OCI-LY3 (cell line): ENCODE results near the gene VPS13D.

ENCODE experiments used
- H2AFZ ChIP-seq: fragments of 200-600, 300-600 bp; shearing (Covaris generic); 2 replicates; pipeline ENCODE4 v1.6.0; 2014; ENCODE audit warnings: antibody characterized with exemption, low read depth, low read length
- H3K27ac ChIP-seq: fragments of 200-600, 300-600 bp; sonication (generic); 2 replicates; pipeline ENCODE4 v1.5.1; 2014; ENCODE audit warnings: mild to moderate bottlenecking, low read length, moderate library complexity, mixed read lengths
- H3K27me3 ChIP-seq: fragments of 200-600, 300-600 bp; sonication (generic); 2 replicates; pipeline ENCODE4 v1.6.1; 2014; ENCODE audit warnings: low read depth, low read length, mixed read lengths
- H3K36me3 ChIP-seq: fragments of 200-600, 300-600 bp; sonication (generic); replicated peaks from 2 replicates; pipeline ENCODE3; 2014; ENCODE audit warnings: low read depth, low read length, mixed read lengths
- H3K4me1 ChIP-seq: fragments of 300-600, 200-600 bp; sonication (generic); 2 replicates; pipeline ENCODE4 v1.6.1; 2014; ENCODE audit warnings: low read length, mixed read lengths
- H3K4me2 ChIP-seq: fragments of 200-600, 300-600 bp; sonication (generic); 2 replicates; pipeline ENCODE4 v1.6.1; 2014; ENCODE audit warnings: low read length, mixed read lengths
- H3K4me3 ChIP-seq: fragments of 300-600, 200-600 bp; sonication (generic); 2 replicates; pipeline ENCODE4 v1.5.1; 2014; ENCODE audit warnings: antibody characterized with exemption, mild to moderate bottlenecking, low read length, moderate library complexity
- H3K79me2 ChIP-seq: fragments of 300-600, 200-600 bp; shearing (Covaris generic); 2 replicates; pipeline ENCODE4 v1.6.1; 2014; ENCODE audit warnings: mild to moderate bottlenecking, low read length, mixed read lengths
- H3K9ac ChIP-seq: fragments of 300-600, 200-600 bp; shearing (Covaris generic); 2 replicates; pipeline ENCODE4 v1.6.0; 2014; ENCODE audit warnings: mild to moderate bottlenecking, low read length, moderate library complexity
- H3K9me3 ChIP-seq: fragments of 200-600, 300-600 bp; shearing (Covaris generic); 2 replicates; pipeline ENCODE4 v1.6.1; 2014; ENCODE audit warnings: low read length, mixed read lengths; ENCODE audit not compliant: insufficient read depth
- H4K20me1 ChIP-seq: fragments of 200-600, 300-600 bp; sonication (generic); 2 replicates; pipeline ENCODE4 v1.6.1; 2016; ENCODE audit warnings: low read length, mixed read lengths; ENCODE audit not compliant: insufficient read depth
- EZH2phosphoT487 ChIP-seq: fragments of 200-600 bp; shearing (Covaris generic); IDR thresholded peaks from 2 replicates; pipeline ENCODE4 v1.6.1; 2018; ENCODE audit warnings: antibody characterized with exemption, mixed run types, low read depth
- TF ChIP-seq, protein P1 (sequence below): fragments of 200-600, 300-600 bp; sonication (generic); IDR thresholded peaks from 2 replicates; pipeline ENCODE4 v1.5.1; 2014; ENCODE audit warnings: antibody characterized with exemption, low read length, low read depth

The VPS13D gene

DNA sequence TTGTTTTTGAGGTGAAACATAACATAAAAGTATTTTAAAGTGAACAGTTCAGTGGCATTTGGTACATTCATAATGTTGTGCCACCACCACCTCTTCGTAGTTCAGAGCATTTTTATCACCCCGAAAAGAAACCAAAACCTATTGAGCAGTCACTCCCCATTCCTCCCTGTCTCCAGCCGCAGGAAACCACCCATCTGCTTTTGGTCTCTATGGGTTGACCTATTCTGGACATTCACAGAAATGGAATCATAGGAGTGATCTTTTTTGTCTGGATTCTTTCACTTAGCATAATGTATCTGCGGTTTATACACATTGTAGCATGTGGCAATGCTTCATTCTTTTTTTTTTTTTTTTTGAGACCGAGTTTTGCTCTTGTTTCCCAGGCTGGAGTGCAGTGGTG is 141.2 kb downstream of the VPS13D start:
- H3K27ac ChIP-seq, result no peak overlapping the region
- H3K9me3 ChIP-seq, result no peaks in the 10 kb centered on the region
- H3K27me3 ChIP-seq, result no peaks in the 10 kb centered on the region
- no peak overlapping the region for H3K4me3 ChIP-seq
- no peak overlapping the region for H3K4me2 ChIP-seq
- no peaks in the 10 kb centered on the region for H3K4me1 ChIP-seq
- no peaks in the 10 kb centered on the region for H3K36me3 ChIP-seq
- H4K20me1 ChIP-seq, result no peaks in the 10 kb centered on the region
- H2AFZ ChIP-seq, result no peak overlapping the region
- H3K9ac ChIP-seq, result no peak overlapping the region
- H3K79me2 ChIP-seq, result no peaks in the 10 kb centered on the region
- no peak for TF ChIP-seq EZH2phosphoT487
- TF ChIP-seq, protein P1, sequence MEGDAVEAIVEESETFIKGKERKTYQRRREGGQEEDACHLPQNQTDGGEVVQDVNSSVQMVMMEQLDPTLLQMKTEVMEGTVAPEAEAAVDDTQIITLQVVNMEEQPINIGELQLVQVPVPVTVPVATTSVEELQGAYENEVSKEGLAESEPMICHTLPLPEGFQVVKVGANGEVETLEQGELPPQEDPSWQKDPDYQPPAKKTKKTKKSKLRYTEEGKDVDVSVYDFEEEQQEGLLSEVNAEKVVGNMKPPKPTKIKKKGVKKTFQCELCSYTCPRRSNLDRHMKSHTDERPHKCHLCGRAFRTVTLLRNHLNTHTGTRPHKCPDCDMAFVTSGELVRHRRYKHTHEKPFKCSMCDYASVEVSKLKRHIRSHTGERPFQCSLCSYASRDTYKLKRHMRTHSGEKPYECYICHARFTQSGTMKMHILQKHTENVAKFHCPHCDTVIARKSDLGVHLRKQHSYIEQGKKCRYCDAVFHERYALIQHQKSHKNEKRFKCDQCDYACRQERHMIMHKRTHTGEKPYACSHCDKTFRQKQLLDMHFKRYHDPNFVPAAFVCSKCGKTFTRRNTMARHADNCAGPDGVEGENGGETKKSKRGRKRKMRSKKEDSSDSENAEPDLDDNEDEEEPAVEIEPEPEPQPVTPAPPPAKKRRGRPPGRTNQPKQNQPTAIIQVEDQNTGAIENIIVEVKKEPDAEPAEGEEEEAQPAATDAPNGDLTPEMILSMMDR, result no peak

DNA sequence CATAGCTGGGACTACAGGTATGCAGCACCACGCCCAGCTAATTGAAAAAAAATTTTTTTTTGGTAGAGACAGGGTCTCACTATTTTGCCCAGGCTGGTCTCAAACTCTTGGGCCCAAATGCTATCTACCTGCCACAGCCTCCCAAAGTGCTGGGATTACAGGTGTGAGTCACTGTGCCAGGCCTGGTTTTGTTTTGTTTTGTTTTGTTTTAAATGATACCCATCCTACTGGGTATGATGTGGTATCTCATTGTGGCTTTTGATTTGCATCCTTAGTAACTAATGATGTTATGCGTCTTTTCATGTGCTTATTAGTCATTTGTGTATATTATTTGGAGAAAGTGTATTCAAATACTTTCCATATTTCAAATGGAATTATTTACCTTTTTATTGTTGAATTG is 142.3 kb downstream of the VPS13D start:
- Histone ChIP-seq H3K4me2 (no peak overlapping the region), H4K20me1 (no peaks in the 10 kb centered on the region), H3K9ac (no peak overlapping the region), H3K4me3 (no peak overlapping the region), H3K4me1 (no peaks in the 10 kb centered on the region), H3K36me3 (no peaks in the 10 kb centered on the region), H3K27ac (no peak overlapping the region), H3K9me3 (no peaks in the 10 kb centered on the region), H2AFZ (no peak overlapping the region), H3K79me2 (no peaks in the 10 kb centered on the region), H3K27me3 (no peaks in the 10 kb centered on the region)
- TF ChIP-seq, protein P1, result no peak
- TF ChIP-seq EZH2phosphoT487, result no peak

DNA sequence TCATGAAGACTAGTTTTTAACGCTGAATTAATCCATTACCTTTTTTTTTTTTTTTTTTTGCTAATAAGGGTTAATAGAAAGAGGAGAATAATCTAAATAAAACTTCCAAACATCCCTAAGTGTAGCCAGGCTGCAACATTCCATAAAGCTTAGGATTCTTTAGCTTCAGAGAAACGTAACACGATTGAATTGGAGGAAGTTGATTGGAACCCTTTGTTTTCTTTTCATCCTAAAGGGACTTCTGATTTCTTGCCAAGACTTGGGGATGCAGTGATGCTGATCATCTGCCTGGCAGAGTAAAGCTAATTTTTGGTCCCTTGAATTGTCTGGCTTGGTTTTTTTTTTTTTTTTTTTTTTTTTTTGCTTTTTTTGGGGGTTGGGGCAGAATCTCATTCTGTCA is 142.9 kb downstream of the VPS13D start:
- Histone ChIP-seq H3K4me1 (no peaks in the 10 kb centered on the region), H2AFZ (no peak overlapping the region), H3K9me3 (no peaks in the 10 kb centered on the region), H3K4me2 (no peak overlapping the region), H3K27ac (no peak overlapping the region), H3K4me3 (no peak overlapping the region), H3K79me2 (no peaks in the 10 kb centered on the region), H3K9ac (no peak overlapping the region), H3K27me3 (no peaks in the 10 kb centered on the region), H3K36me3 (no peaks in the 10 kb centered on the region), H4K20me1 (no peaks in the 10 kb centered on the region)
- TF ChIP-seq, protein P1, result no peak
- no peak for TF ChIP-seq EZH2phosphoT487

DNA sequence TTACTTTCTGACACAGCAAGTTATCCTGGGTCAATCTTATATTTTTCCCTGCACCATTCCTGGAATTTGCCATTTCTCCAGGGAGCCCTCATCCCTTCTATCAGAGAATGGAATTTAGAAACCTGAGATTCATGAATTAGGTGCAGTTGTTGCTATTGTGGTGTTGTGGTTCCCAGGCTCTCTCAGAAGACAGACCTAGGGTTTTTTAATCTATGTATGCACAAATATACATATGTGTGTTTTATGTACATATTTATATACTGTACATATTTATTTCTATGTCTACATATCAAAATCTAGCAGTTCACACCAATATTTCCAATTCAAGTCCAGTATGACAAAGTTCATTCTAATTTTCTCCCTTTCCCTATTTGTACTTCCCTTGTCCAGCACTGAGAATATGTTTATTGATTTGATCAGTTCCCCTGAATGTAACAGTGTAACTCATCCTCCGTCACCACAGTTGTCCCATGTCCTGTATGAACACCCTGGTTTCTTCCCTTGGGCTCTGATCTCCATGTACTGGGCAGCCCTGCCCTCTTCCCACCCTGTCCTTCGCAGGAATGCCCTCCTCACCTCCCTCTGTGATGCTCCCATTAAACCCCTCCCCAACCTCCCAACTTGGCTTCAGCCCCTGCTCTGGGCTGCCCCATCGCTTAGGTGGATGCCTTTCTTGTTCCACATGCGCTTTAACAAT is 145.5 kb downstream of the VPS13D start:
- TF ChIP-seq EZH2phosphoT487, result no peak
- H3K27ac ChIP-seq, result no peak overlapping the region
- peaks cover 3% of the 10 kb centered on the region for H3K36me3 ChIP-seq
- H3K27me3 ChIP-seq, result no peaks in the 10 kb centered on the region
- no peaks in the 10 kb centered on the region for H3K79me2 ChIP-seq
- no peaks in the 10 kb centered on the region for H4K20me1 ChIP-seq
- H3K4me3 ChIP-seq, result no peak overlapping the region
- H3K9me3 ChIP-seq, result no peaks in the 10 kb centered on the region
- H3K4me2 ChIP-seq, result no peak overlapping the region
- no peak overlapping the region for H3K9ac ChIP-seq
- no peaks in the 10 kb centered on the region for H3K4me1 ChIP-seq
- H2AFZ ChIP-seq, result no peak overlapping the region
